K562 (cell line): ENCODE data around the gene KHDC1L. TPM values are rescaled to one million over a fixed set of nuclear protein-coding genes. Genes with fewer than 3 reads are reported as not detected.

Experiments
- CSDE1 ChIP-seq, 2 experiments: fragments of 450-650 bp; IDR thresholded peaks; 2 replicates each; pipeline ENCODE4 v1.6.1; 2016; ENCODE audit warnings: mild to moderate bottlenecking in 1 of 2
- CXXC5 ChIP-seq: fragments of 250-450 bp; sonication (Bioruptor Pico); IDR thresholded peaks from 2 replicates; pipeline ENCODE4 v1.8.0; 2022; ENCODE audit warnings: inconsistent platforms, mild to moderate bottlenecking, moderate library complexity
- ELF2 ChIP-seq: fragments of 250-450 bp; sonication (Bioruptor Pico); IDR thresholded peaks from 2 replicates; pipeline ENCODE4 v1.5.0; 2021; ENCODE audit warnings: mild to moderate bottlenecking
- ELF4 ChIP-seq: fragments of 450-650 bp; formaldehyde crosslinking; IDR thresholded peaks from 2 replicates; pipeline ENCODE4 v1.4.0; 2022; ENCODE audit warnings: missing genetic modification characterization
- ESRRA ChIP-seq: fragments of 450-650 bp; IDR thresholded peaks from 2 replicates; pipeline ENCODE4 v1.6.1; 2014; ENCODE audit warnings: low read depth, mild to moderate bottlenecking, moderate library complexity, borderline replicate concordance
- FOXA3 ChIP-seq, 2 experiments: fragments of 450-650 bp in 1 of 2; sonication (generic) in 1 of 2; formaldehyde crosslinking; IDR thresholded peaks in 1 of 2; conservative IDR thresholded peaks in 1 of 2; 2 replicates each; pipeline versions ENCODE4 v1.4.0 to v1.8.0; 2020 to 2022; ENCODE audit warnings: mild to moderate bottlenecking in 2 of 2, missing genetic modification reagents in 1 of 2
- GTF2A2 ChIP-seq: IDR thresholded peaks from 2 replicates; pipeline ENCODE4 v1.6.1; 2016; ENCODE audit warnings: mild to moderate bottlenecking, missing genetic modification characterization, missing compliant biosample characterization
- HEY1 ChIP-seq: fragments of 250-450 bp; sonication (Bioruptor Pico); IDR thresholded peaks from 2 replicates; pipeline ENCODE4 v1.5.0; 2020; ENCODE audit warnings: mild to moderate bottlenecking, moderate library complexity, borderline replicate concordance
- IFI16 ChIP-seq: fragments of 250-450 bp; sonication (Bioruptor Pico); IDR thresholded peaks from 2 replicates; pipeline ENCODE4 v2.1.2; 2022; ENCODE audit warnings: mild to moderate bottlenecking, inconsistent platforms
- ILF3 ChIP-seq: fragments of 450-650 bp; IDR thresholded peaks from 2 replicates; pipeline ENCODE4 v1.6.1; 2018; ENCODE audit warnings: antibody characterized with exemption, mild to moderate bottlenecking, moderate library complexity, borderline replicate concordance
- MAFK ChIP-seq: IDR thresholded peaks from 2 replicates; pipeline ENCODE4 v1.6.1; 2011; ENCODE audit warnings: low read length, improper control_type of control experiment
- NELFE ChIP-seq: IDR thresholded peaks from 2 replicates; pipeline ENCODE4 v1.6.1; 2011; ENCODE audit warnings: mild to moderate bottlenecking; ENCODE audit not compliant: insufficient read depth, insufficient read length
- NFXL1 ChIP-seq: fragments of 450-650 bp; formaldehyde crosslinking; IDR thresholded peaks from 2 replicates; pipeline ENCODE4 v1.4.0; 2021; ENCODE audit warnings: mild to moderate bottlenecking
- PML ChIP-seq: IDR thresholded peaks from 2 replicates; pipeline ENCODE4 v1.6.1; 2012; ENCODE audit warnings: low read length, inconsistent platforms
- POLR2G ChIP-seq: fragments of 200-400 bp; formaldehyde crosslinking; IDR thresholded peaks from 2 replicates; pipeline ENCODE4 v1.6.1; 2017; ENCODE audit warnings: low read depth, mild to moderate bottlenecking, antibody characterized with exemption, low read length, moderate library complexity
- PRMT5 ChIP-seq: sonication (generic); formaldehyde crosslinking; IDR thresholded peaks from 2 replicates; pipeline ENCODE4 v1.5.0; 2020; ENCODE audit warnings: missing genetic modification reagents
- PRPF4 ChIP-seq: fragments of 200-400 bp; formaldehyde crosslinking; IDR thresholded peaks from one replicate; pipeline ENCODE4 v1.6.1; 2017; ENCODE audit warnings: low read length, low read depth, mild to moderate bottlenecking; ENCODE audit not compliant: insufficient read depth, poor library complexity, severe bottlenecking
- RBM22 ChIP-seq: fragments of 200-400 bp; formaldehyde crosslinking; IDR thresholded peaks from 2 replicates; pipeline ENCODE4 v1.6.1; 2018; ENCODE audit warnings: low read length, low read depth; ENCODE audit not compliant: poor library complexity, severe bottlenecking
- STAG1 ChIP-seq: sonication (generic); formaldehyde crosslinking; IDR thresholded peaks from 2 replicates; pipeline ENCODE4 v1.5.0; 2020; ENCODE audit warnings: missing genetic modification reagents, borderline replicate concordance
- TRIM28 ChIP-seq: fragments of 450-650 bp; IDR thresholded peaks from 2 replicates; pipeline ENCODE4 v1.6.1; 2017
- YBX1 ChIP-seq: fragments of 450-650 bp; IDR thresholded peaks from 2 replicates; pipeline ENCODE4 v1.7.1; 2016; ENCODE audit warnings: mild to moderate bottlenecking
- ZNF175 ChIP-seq: fragments of 200-800 bp; sonication (Bioruptor generic); IDR thresholded peaks from 2 replicates; pipeline ENCODE4 v1.6.1; 2016; ENCODE audit warnings: low read depth, mild to moderate bottlenecking, missing genetic modification characterization, missing compliant biosample characterization
- ZNF717 ChIP-seq: fragments of 250-450 bp; sonication (Bioruptor Pico); IDR thresholded peaks from 2 replicates; pipeline ENCODE4 v1.5.0; 2021
- ZNF77 ChIP-seq: fragments of 250-450 bp; sonication (Bioruptor Pico); IDR thresholded peaks from 2 replicates; pipeline ENCODE4 v1.5.0; 2020
- polyA plus RNA-seq, 8 experiments: library from polyadenylated mRNA; depleted of rRNA in 4 of 8; stranded (reverse) in 5 of 8; unstranded in 3 of 8; fragments of >200 nt; fragmentation: Nextera tagmentation in 2 of 8; fragmentation: Illumina TruSeq in 1 of 8; extraction: Ambion mirVana in 2 of 8; extraction: Trizol in 1 of 8; gene quantifications; 2 replicates each; pipeline versions ENCODE4 v1.2.1 to v1.2.3, GENCODE V29; 2011 to 2014; ENCODE audit warnings: inconsistent platforms in 1 of 8, missing spikeins in 1 of 8
- total RNA-seq, 7 experiments: library from RNA; depleted of rRNA in 6 of 7; stranded (reverse); fragments of >200 nt in 6 of 7; fragmentation: Illumina TruSeq in 2 of 7; extraction: Trizol in 2 of 7; gene quantifications; 2 replicates each; pipeline versions ENCODE4 v1.2.1 to v1.2.3, GENCODE V29; 2011 to 2021; ENCODE audit warnings: low replicate concordance in 1 of 7
- TF ChIP-seq, protein P1 (sequence below): IDR thresholded peaks from 2 replicates; pipeline ENCODE4 v1.6.1; 2016; ENCODE audit warnings: missing genetic modification characterization, missing compliant biosample characterization
- TF ChIP-seq, protein P2 (sequence below): fragments of 450-650 bp; IDR thresholded peaks from 2 replicates; pipeline ENCODE4 v1.6.1; 2016; ENCODE audit warnings: missing biosample characterization, missing genetic modification characterization

KHDC1L gene
- total and polyA plus RNA-seq, 9 of the 15 experiments (the other 6 are each of a cell fraction or from before 2014, with no cell fraction given), result 0.33 to 1.9 (median 0.54) TPM

- TF ChIP-seq STAG1 (CRISPR knock-in tag) (no peak), POLR2G (peak; percentile 86), PRMT5 (no peak), HEY1 (CRISPR knock-in tag) (no peak), TRIM28 (no peak), MAFK (no peak), IFI16 (CRISPR knock-in tag) (no peak), NELFE (no peak), RBM22 (no peak), YBX1 (no peak), ZNF175 (no peak), CXXC5 (peak; percentile 45; the same call in 1 of the 2 replicates), ZNF77 (CRISPR knock-in tag) (no peak), GTF2A2 (tag) (no peak), NFXL1 (CRISPR knock-in tag) (no peak), FOXA3 (CRISPR knock-in tag; conservative IDR thresholded peaks at IDR 0.05 in 1 of 2, IDR thresholded peaks at IDR 0.05 in 1 of 2) (no peak), PML (no peak), ESRRA (no peak), ILF3 (no peak), ELF4 (CRISPR knock-in tag) (no peak), CSDE1 (IDR thresholded peaks at IDR 0.05) (no peak), PRPF4 (no peak), ZNF717 (CRISPR knock-in tag) (no peak), ELF2 (CRISPR knock-in tag) (no peak)
- TF ChIP-seq, protein P1, sequence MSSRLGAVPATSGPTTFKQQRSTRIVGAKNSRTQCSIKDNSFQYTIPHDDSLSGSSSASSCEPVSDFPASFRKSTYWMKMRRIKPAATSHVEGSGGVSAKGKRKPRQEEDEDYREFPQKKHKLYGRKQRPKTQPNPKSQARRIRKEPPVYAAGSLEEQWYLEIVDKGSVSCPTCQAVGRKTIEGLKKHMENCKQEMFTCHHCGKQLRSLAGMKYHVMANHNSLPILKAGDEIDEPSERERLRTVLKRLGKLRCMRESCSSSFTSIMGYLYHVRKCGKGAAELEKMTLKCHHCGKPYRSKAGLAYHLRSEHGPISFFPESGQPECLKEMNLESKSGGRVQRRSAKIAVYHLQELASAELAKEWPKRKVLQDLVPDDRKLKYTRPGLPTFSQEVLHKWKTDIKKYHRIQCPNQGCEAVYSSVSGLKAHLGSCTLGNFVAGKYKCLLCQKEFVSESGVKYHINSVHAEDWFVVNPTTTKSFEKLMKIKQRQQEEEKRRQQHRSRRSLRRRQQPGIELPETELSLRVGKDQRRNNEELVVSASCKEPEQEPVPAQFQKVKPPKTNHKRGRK (tag), result no peak
- TF ChIP-seq, protein P2, sequence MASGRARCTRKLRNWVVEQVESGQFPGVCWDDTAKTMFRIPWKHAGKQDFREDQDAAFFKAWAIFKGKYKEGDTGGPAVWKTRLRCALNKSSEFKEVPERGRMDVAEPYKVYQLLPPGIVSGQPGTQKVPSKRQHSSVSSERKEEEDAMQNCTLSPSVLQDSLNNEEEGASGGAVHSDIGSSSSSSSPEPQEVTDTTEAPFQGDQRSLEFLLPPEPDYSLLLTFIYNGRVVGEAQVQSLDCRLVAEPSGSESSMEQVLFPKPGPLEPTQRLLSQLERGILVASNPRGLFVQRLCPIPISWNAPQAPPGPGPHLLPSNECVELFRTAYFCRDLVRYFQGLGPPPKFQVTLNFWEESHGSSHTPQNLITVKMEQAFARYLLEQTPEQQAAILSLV (tag), result no peak
Measured at GRCh38 chr6:73262671-73263569, 37.6 kb upstream of the KHDC1L start, which contains the start of gene KHDC1 (continued).
